Heart left ventricle (tissue), 13 donors: ENCODE measurements around the gene RBMS3.

Experiments
- CTCF ChIP-seq, 12 donors: fragments of 200-600 bp; sonication (generic) in 4 of 12; IDR thresholded peaks; one replicate each; pipeline versions ENCODE4 v1.5.0 to v1.8.0; 2018 to 2022; ENCODE audit warnings: antibody characterized with exemption in 12 of 12, mild to moderate bottlenecking in 5 of 12
- POLR2A ChIP-seq, 2 donors: fragments of 450-650 bp; IDR thresholded peaks; one replicate each; pipeline ENCODE4 v1.6.1; 2017; ENCODE audit warnings: antibody characterized with exemption in 2 of 2, mild to moderate bottlenecking in 2 of 2, moderate library complexity in 2 of 2
- donor health status: ischemic (EF 13 %, LVEDD 7.1; RV severe dilation, severe dysfunction).
- donor health status: DM: no; HTN: yes; CAD: no.
- donor health status: DM: no; HTN: no; CAD: no.
- donor health status: ischemic (EF 25% LVEDD 6.9; RV normal size, moderate dysfunction).
- donor health status: ischemic (EF 25% LVEDD 5.7; RV mildly dilated, moderate dysfunction).
- donor health status: ischemic (EF 35%, LVEDD 5.7; RV mildly dilated, moderate dysfunction).
- donor health status: nonischemic (EF 11% LVEDD 7.7; RV severe dilation, severe dysfunction).
- donor health status: DM: yes; HTN: yes; CAD: no.
- donor health status: PGD.
- donor health status: ischemic (EF 29% LVEDD 5.4; RV normal size, mild dysfunction).
- donor health status: nonischemic (EF 23%, LVEDD 6.1; RV moderate dilation, normal function).

GRCh38 chr3:29747991-29748390 is 467.1 kb downstream of the RBMS3 start:
- TF ChIP-seq POLR2A (IDR thresholded peaks at IDR 0.05) (no peak), CTCF (IDR thresholded peaks at IDR 0.05) (no peak)
